Activated T-cell treated with anti-CD3 and anti-CD28 coated beads, Interleukin-2, amount 50 U/mL, for 4 hours (primary cell): Measurements from ENCODE around the gene PFN3. TPM values are rescaled to one million over a fixed set of nuclear protein-coding genes. Genes with fewer than 3 reads are reported as not detected.
A peak's percentile ranks its signal among the peaks of the same experiment; 100 is the strongest.

Source experiments
- ATAC-seq, 2 donors: fragments of 200-7000 bp; cut with Tn5 transposase; one replicate each; pipeline ENCODE4 v1.10.0; 2021
- DNase-seq: peaks from one replicate; pipeline ENCODE4 v3.0.0-alpha.2; 2020
- H3K27me3 Mint-ChIP-seq: one replicate; pipeline ENCODE4 v1.8.0; 2021; ENCODE audit warnings: low read depth, mixed read lengths
- H3K36me3 Mint-ChIP-seq: one replicate; pipeline ENCODE4 v1.8.0; 2022; ENCODE audit warnings: mixed read lengths; ENCODE audit not compliant: insufficient read depth
- H3K4me1 Mint-ChIP-seq: one replicate; pipeline ENCODE4 v1.8.0; 2021; ENCODE audit warnings: low read depth, mixed read lengths
- H3K4me3 Mint-ChIP-seq: one replicate; pipeline ENCODE4 v1.8.0; 2021; ENCODE audit warnings: mild to moderate bottlenecking, moderate library complexity, mixed read lengths
- H3K9me3 Mint-ChIP-seq: one replicate; pipeline ENCODE4 v1.8.0; 2021; ENCODE audit warnings: mixed read lengths
- total RNA-seq, 3 donors: library from RNA; stranded (reverse); gene quantifications; one replicate each; pipeline ENCODE4 v1.2.1, GENCODE V29; 2021

The PFN3 gene
- total RNA-seq, 3 donors from 2014 or later = not detected

DNA sequence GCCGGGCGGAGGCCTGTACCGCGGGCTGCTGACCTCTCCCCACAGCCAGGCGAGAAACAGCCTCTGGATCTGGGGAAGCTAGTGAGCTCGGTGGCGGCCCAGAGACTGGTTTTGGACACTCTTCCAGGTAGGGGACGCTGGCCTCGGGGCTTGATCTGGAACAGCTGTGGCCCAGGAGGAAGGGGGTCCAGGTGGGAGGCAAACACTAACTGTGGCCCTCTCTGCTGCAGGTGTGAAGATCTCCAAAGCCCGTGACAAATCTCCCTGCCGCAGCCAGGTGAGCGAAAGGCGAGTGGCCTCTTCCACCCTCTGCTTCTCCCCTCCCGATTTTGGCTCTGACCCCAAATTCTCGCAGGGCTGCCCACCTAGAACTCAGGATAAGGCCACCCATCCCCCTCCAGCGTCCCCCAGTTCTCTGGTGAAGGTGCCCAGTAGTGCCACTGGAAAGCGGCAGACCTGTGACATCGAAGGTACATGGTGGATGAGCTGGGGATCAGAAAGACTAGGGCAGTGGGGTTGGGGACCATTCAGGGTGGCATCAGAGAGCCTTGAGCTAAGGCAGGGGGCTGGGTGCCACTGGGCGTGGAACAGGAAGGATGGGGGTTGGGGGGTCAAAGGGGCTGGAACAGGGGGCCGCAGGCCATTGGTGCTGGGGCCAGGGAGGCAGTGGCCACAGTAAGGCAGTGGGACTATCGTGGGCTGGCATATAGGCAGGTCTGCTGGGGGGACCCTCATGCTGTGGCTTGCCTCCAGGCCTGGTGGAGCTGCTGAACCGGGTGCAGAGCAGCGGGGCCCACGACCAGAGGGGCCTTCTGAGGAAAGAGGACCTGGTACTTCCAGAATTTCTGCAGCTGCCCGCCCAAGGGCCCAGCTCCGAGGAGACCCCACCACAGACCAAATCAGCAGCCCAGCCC, 29.1 kb downstream of the PFN3 start:
- H3K4me3 Mint-ChIP-seq = peak overlapping the region; percentile 24
- ATAC-seq (no peak), DNase-seq (no peak)
- peaks cover 66% of the 10 kb centered on the region for H3K4me1 Mint-ChIP-seq
- H3K9me3 Mint-ChIP-seq = no peaks in the 10 kb centered on the region
- H3K27me3 Mint-ChIP-seq = no peaks in the 10 kb centered on the region
- peaks cover 12% of the 10 kb centered on the region for H3K36me3 Mint-ChIP-seq

DNA sequence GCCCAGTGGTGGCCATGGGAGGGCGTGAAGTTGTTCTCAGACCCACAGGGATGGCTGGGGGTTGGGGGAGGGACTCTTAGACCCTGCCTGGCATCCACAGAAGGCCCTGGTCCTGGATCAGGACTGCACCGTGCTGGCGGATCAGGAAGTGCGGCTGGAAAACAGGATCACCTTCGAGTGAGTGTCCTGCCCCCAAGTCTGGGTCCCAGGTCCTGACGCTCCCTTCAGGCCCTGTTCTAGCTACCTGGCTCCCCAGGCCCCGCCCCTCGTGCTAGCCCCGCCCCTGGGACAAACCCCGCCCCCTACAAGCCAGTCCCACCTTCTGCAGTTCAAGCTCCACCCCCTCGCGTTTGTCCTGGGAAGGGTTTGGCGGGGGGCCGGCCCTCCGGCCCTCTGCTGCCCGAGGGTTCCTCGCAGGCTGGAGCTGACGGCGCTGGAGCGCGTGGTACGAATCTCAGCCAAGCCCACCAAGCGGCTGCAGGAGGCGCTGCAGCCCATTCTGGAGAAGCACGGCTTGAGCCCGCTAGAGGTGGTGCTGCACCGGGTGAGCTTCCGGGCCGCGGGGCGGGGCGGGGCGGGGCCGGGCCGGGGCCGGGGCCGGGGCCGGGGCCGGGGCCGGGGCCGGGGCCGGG, 29.9 kb downstream of the PFN3 start:
- H3K4me3 Mint-ChIP-seq = peak overlapping the region; percentile 61
- H3K36me3 Mint-ChIP-seq = peaks cover 12% of the 10 kb centered on the region
- peak; percentile 53 to 89 for ATAC-seq

GRCh38 chr5:177369645-177370440, 30.6 kb downstream of the PFN3 start:
- Mint-ChIP-seq H3K36me3 (peaks cover 12% of the 10 kb centered on the region), H3K4me3 (no peak overlapping the region), H3K27me3 (no peaks in the 10 kb centered on the region), H3K9me3 (no peaks in the 10 kb centered on the region), H3K4me1 (peaks cover 62% of the 10 kb centered on the region)
- DNase-seq (no peak), ATAC-seq (no peak)

More for the DNA sequence above, 29.9 kb downstream of the PFN3 start:
- Mint-ChIP-seq H3K4me1 (peaks cover 66% of the 10 kb centered on the region), H3K9me3 (no peaks in the 10 kb centered on the region), H3K27me3 (no peaks in the 10 kb centered on the region)
- no peak for DNase-seq

DNA sequence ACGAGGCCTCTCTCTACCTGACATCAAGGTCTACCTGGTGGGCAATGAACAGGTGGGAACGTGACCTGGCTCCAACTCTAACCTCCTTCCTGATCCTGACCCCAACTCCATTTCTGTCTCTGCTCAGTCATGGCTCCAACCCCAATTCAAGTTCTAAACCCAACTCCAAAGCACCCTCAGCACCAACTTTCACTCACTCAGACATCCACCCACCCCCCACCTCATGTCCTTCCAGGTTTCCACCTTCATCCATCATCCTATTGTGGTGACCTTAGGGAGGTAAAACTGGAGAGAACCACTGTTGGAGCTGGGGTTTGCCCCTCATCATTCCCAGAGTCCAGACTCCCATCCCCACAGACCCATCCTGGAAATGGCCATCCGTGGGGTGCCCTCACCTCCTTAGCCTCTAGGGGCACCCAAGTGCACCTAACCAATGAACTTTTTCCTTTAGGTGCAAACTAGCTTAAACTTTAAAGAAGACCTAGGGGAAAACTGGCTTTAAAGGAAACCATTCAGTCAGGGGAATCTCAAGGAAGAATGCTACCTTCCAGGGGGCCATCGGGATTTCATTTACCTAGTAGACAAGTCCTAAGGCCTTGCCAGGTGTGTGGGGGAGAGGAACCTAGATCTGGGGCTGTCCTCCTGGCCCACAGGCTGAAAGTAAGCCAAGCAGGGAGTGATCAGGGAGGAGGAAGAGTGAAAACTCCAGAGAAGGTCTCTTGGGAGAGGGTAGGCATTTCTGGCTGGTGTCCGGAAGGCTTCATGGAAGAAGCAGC, 31.4 kb downstream of the PFN3 start:
- no peaks in the 10 kb centered on the region for H3K27me3 Mint-ChIP-seq
- H3K36me3 Mint-ChIP-seq = peaks cover 12% of the 10 kb centered on the region
- DNase-seq (no peak), ATAC-seq (no peak)
- H3K4me3 Mint-ChIP-seq = no peak overlapping the region
- H3K4me1 Mint-ChIP-seq = peaks cover 64% of the 10 kb centered on the region
- H3K9me3 Mint-ChIP-seq = no peaks in the 10 kb centered on the region

- H3K9me3 Mint-ChIP-seq = no peaks in the 10 kb centered on the region
- peaks cover 63% of the 10 kb centered on the region for H3K4me1 Mint-ChIP-seq
- no peaks in the 10 kb centered on the region for H3K27me3 Mint-ChIP-seq
- DNase-seq = no peak
- H3K4me3 Mint-ChIP-seq = no peak overlapping the region
- H3K36me3 Mint-ChIP-seq = peaks cover 12% of the 10 kb centered on the region
- no peak for ATAC-seq
These were observed 32.2 kb downstream of the PFN3 start for GRCh38 chr5:177367981-177368868.

DNA sequence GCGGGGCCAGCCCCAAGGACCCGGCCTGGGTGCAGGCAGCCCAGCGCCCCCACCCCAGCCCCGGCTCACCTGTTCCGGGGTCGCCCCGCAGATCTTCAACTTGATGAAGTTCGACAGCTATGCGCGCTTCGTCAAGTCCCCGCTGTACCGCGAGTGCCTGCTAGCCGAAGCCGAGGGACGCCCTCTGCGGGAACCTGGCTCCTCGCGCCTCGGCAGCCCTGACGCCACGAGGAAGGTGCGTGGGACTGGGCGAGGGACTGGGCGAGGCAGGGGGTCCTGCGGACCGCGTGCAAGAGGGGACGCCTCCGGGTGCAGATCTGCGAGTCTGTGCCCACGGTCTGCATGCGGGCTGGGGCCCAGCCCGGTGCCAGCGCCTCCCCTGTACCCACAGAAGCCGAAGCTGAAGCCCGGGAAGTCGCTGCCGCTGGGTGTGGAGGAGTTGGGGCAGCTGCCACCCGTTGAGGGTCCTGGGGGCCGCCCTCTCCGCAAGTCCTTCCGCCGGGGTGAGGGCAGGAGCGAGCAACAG, 33.1 kb downstream of the PFN3 start:
- H3K4me1 Mint-ChIP-seq = peaks cover 63% of the 10 kb centered on the region
- H3K36me3 Mint-ChIP-seq = peaks cover 11% of the 10 kb centered on the region
- H3K4me3 Mint-ChIP-seq = no peak overlapping the region

DNA sequence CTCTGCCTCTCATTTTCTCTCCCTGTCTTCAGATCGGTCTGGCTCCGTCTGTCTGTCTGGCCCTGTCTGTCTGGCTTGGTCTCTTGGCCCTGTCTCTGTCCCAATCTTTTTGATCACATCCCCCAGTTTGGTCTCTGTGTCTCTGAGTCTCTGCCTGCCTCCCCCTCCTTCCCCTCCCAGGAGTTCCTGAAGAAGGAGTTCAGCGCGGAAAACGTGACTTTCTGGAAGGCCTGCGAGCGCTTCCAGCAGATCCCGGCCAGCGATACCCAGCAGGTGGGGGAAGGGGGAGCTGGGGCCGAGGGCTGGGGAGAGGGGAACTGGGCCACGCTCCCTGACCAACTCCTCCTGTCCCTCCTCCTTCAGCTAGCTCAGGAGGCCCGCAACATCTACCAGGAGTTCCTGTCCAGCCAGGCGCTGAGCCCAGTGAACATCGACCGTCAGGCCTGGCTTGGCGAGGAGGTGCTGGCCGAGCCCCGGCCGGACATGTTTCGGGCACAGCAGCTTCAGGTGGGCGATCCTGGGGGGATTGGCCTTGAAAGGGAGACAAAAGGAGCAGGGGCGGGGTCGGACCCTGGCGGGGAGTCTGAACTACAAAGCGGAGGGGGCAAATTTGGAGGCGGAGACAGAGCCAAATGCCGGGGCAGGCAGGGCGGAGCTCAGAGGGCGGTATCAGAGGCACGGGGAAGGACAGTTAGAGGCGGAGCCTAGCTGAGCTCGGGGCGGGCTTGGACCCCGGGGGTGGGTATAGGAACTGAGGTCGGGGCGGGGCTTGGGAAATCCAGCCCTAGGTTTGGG, 33.7 kb downstream of the PFN3 start:
- H3K36me3 Mint-ChIP-seq = peaks cover 11% of the 10 kb centered on the region
- no peak overlapping the region for H3K4me3 Mint-ChIP-seq
- no peaks in the 10 kb centered on the region for H3K9me3 Mint-ChIP-seq
- ATAC-seq (no peak), DNase-seq (no peak)
- peaks cover 64% of the 10 kb centered on the region for H3K4me1 Mint-ChIP-seq
- no peaks in the 10 kb centered on the region for H3K27me3 Mint-ChIP-seq

More for the DNA sequence above, 33.1 kb downstream of the PFN3 start:
- ATAC-seq (no peak), DNase-seq (no peak)
- Mint-ChIP-seq H3K9me3 (no peaks in the 10 kb centered on the region), H3K27me3 (no peaks in the 10 kb centered on the region)

DNA sequence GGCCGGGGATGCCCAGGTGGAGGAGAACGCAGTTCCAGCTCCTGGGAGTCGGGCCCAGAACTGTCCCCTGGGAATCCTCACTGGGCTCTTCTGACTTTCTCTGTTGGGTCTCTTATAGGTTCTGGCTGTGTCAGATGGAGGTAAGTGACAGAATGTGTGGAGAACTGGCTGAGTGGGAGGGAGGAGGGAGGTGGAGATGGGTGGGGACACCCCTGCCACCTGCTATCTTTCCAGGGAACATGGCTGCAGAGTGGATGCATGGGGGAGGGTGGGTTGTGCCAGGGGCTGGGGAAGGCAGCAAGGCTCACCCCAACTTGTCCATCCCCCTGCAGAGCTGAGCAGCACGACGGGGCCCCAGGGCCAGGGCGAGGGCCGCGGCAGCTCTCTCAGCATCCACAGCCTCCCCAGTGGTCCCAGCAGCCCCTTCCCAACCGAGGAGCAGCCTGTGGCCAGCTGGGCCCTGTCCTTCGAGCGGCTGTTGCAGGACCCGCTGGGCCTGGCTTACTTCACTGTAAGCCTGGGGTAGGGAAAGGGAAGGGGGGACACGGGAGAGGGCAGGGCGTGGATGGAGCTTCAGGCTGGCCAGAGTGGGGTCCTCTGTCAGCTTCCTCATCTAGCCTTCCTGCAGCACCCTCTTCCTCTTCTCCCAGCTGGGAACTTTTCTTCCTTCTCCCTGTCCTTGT, 34.5 kb downstream of the PFN3 start:
- H3K4me1 Mint-ChIP-seq = peaks cover 65% of the 10 kb centered on the region
- ATAC-seq = no peak
- peaks cover 11% of the 10 kb centered on the region for H3K36me3 Mint-ChIP-seq
- no peaks in the 10 kb centered on the region for H3K27me3 Mint-ChIP-seq
- H3K9me3 Mint-ChIP-seq = no peaks in the 10 kb centered on the region
- no peak overlapping the region for H3K4me3 Mint-ChIP-seq
- DNase-seq = no peak

- Mint-ChIP-seq H3K4me1 (peaks cover 72% of the 10 kb centered on the region), H3K4me3 (peak overlapping the region; percentile 62), H3K27me3 (no peaks in the 10 kb centered on the region), H3K9me3 (no peaks in the 10 kb centered on the region), H3K36me3 (peaks cover 15% of the 10 kb centered on the region)
- ATAC-seq = peak; percentile 51 to 55
- no peak for DNase-seq
These were observed 36.1 kb downstream of the PFN3 start for GRCh38 chr5:177364159-177364962.

DNA sequence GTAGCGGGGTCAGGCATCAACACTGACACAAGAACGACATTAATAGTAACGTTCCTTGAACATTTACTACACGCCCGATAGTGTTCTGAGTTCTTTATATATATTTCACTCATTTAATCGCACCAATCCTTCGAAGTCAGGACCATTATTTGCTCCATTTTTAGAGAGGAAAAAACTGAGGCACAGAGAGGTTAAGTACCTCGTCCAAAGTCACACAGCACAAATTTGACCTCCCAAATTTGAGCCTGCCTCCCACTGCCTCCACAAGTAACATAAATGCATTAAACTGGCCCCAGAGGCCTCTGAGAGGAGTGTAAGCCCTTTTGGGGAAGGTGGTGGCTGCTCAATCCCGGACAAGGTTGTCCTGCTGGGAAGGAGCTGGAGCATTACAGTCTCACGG, 36.9 kb downstream of the PFN3 start:
- H3K9me3 Mint-ChIP-seq = no peaks in the 10 kb centered on the region
- peak overlapping the region; percentile 73 for H3K4me3 Mint-ChIP-seq
- ATAC-seq (no peak), DNase-seq (no peak)
- H3K27me3 Mint-ChIP-seq = no peaks in the 10 kb centered on the region
- peaks cover 9% of the 10 kb centered on the region for H3K36me3 Mint-ChIP-seq
- H3K4me1 Mint-ChIP-seq = peaks cover 72% of the 10 kb centered on the region
